CD4-positive, alpha-beta T cell treated with Interferon gamma for 1 hour (primary cell): ENCODE data around the gene KCNK4.

ENCODE experiments used
- DNase-seq: peaks from one replicate; pipeline ENCODE4 v3.0.0-alpha.2; 2020

The KCNK4 gene

DNA sequence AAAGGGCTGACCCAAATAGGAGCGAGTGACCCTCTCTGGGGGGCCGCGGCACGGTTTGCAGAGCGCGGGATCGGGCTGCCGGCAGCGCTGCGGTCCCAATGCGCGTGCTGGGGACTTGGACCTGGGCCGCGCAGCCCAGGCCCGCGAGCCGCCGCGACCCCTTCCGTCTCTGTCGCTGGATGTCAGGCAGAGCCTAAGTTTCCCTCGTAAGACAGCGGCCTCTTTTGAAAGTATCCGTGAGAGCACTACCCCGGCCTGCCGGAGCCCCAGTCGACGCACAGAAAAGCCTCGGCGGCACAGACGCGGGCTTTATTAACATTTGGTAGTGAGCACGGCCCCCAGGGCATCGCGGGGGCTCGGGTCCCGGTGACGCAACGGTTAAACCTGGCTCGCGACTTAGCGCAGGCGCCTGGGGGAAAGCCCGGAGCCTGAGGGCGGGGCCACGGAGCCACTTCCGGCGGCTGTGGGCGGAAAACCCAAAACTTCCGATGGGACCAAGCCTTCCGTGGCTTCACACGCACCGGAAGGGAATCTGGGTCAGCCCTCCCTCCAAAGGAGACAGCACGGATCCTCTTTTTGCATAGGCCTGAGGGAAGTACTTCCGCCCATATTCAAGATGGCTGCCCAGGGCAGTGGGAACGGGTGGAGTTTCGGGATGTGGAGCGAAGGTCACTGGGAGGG, 21.4 kb upstream of the KCNK4 start:
- DNase-seq: peak; percentile 97

DNA sequence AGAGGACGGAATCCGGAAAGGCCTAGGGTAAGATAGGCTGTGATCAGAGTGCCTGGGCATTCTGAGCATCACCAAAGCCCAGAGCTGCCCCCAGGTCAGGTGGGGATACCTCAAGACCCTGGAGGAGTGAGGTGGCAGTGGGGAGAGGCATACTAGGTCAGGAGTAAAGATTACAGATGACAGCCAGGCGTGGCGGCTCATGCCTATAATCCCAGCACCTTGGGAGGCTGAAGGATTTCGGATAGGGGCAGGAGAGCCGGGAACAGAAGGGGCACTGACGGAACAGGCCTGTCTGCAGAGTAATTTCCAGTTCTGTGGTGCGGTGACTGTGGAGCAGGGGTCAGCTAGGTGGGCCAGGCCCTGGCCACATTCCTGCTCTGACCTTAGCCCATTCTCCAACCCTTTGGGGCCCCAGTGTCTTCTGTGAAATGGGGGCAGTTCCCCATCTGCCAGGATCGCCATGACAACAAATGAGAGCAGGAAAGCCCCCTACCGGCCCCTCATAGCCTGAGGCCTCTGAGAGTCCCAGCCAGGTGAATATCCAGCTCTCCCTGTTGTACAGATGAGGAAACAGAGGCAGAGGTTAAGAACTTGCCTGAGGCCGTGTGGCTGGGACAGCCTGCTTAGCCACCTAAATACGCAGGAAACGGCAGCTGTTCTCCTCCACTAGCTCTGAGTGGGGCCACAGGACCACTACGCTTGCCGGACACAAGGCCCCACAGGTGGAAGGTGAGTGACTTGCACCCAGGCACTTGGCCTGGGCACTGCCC, 15.9 kb upstream of the KCNK4 start:
- no peak for DNase-seq

DNA sequence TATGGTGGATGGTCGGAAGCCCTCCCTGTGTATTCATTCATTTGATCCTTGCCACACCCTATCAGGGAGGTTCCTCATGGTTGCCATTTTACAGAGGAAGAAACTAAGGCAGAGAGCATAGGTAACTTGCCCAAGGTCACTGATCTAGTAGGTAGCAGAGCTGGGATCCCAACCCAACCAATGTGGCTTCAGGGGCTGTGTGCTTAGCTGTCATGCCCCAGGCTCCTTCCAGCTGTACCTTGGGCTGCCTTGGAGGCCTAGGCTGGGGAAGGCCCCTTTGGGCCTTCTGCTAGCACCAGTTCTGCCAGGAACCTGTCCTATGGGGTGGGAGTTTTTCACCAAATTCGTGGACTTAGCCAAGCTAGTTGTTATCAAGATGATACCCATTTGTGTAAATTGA, 15.3 kb upstream of the KCNK4 start:
- no peak for DNase-seq

DNA sequence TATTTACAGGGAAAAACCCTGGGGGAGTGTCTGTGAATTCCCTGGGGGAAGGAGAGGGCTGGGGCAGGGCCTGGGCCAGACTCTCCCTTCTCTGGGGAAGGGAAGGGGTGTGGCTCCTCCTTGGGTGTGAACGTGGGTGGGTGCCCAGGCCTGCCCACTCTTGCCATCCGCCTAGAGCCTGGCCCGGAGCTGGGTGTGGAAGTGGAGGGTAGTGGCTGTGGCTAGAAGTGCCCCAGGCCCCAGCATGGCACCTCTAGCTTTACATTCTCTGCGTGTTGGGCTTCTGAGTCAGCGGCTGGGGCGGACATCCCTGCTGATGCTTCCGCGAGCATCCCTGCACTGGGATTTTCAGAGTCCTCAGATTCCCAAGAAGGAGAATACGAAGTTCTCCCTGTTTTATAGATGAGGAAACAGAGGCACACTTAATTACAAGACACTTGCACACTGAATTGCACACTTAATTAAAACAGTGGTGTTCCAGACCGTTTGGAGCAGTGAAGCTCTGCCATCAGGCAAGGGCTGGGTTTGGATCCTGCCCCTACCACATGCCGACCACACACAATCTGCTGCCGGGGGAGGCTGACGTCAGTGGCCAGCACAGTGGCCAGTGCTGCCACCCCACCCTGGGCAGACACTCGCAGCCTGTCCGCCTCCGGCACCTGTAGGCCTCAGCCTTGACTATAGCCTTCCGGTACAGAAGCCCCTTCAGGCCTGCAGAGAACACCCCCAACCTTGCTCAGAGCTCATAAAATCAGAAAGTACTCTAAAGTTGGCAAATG, 14.3 kb upstream of the KCNK4 start:
- DNase-seq: no peak

DNA sequence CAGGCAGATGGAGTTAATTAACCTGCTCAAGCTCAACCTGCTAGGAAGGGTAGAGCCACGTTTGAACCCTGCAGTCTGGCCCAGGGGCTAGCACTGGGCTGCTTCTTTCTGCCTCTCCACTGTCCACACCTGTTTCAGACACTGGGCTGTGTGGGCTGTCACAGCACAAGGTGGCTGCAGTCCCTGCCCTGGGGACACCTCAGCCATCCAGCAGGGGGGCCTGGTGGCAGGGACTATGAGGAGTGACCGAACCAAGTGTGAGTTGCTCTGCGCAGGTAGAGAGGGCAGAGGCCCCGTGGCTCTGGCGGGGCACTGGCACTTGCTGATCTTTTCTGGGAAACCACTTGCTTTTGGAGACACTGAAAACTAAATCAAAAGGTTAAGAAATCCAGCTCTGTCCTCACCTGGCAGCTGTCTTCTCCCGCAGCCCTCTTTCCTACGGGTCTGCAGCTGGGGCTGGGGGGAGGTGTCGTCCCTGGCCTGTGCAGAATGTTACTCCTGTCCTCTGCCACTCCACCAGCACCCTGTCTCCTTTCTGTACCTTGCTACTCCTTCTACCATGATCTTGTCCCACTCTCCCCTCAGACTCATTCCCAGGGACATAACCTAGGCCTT, 12.4 kb upstream of the KCNK4 start:
- no peak for DNase-seq

DNA sequence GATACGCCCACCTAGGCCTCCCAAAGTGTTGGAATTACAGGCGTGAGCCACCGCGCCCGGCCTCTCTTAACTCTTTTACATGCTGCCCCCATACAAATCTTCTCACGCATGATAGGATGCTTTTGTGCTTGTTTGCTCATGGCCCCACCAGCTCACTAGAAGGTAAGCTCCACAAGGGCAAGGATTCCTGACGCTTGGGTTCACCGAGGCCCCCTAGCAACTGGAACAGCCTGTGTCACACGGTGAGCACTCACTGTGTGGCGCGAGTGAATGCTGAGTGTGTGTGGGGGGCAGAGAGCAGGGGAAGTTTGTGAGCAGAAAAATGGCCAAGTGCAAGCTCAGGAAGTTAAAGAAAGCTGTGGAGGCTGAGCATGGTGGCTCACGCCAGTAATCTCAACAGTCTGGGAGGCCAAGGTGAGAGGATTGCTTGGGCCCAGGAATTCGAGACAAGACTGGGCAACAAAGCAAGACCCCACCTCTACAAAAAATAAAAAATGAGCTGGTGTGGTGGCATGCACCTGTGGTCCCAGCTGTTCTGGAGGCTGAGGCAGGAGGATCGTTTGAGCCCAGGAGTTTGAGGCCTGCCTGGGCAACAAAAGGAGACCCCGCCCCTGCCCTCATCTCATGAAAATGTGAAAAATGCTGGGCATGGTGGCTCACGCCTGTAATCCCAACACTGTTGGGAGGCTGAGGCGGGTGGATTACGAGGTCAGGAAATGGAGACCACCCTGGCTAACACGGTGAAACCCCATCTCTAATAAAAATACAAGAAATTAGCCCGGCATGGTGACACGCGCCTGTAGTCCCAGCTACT, 8.9 kb upstream of the KCNK4 start:
- no peak for DNase-seq

DNA sequence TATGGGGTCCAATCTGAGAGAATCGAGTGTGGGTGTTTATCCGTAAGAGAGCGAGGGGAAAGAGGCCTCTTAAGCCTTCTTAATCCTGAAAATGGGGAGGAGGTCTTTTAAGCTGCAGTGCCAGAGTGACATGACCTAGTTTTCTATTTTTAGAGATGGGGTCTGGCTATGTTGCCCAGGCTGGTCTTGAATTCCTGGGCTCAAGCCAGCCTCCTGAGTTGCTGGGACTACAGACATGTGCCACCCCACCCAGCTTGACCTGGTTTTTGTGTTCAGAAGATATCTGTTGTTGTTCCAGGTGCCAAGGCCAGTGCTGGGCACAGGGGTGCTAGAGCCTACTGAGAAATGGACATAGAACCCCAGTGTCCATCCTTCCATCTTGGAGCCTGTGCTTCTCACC, 8.0 kb upstream of the KCNK4 start:
- no peak for DNase-seq

DNA sequence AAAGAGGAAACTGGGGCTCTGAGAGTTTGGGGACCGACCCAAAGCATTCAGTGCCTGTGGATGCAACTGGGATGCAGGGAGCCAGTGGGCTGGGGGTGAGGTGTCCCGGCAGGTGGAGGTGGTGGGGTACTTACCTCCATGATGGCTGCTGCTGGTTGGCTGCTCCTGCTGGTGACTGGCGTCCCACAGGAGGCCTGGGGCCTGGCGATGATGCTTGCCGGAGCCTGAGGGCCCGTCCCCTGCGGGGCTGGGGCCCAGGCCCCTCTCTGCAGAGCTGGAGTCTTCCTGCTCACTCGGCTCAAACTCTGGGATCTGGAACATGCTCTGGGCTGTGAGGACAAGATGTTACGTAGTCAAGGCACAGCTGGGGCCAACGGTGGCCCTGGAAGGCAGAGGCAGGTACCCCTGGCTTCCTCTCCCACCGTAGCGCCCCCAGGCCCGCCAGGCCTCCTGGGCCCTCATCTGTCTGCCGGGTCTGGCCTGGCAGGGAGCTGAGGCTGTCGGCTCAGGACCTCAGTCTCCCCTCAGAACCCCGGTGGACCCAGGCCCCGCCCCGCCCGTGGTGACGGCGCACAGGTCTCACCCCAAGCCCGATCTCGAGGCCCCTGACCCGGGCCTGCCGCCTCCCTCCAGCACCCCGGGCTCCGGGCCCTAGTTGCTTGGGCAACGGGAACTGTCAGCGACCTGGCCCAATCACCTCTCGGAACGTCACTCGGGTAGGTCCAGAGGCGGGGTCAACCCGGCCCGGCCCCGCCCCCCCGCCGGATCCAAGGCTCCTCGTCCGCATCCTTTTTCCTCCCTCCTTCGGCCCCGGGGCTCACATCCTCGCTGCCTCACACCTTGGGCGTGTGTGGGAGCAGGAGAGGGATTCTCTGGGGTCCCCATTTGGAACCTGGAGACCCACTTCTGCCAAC, 6.8 kb upstream of the KCNK4 start, which contains the start of gene BAD:
TSS of gene BAD (minus strand) at position 618 of the 914 bp plus-strand sequence. CDS start at position 321, 297 bp downstream.
- peak; percentile 94 for DNase-seq

DNA sequence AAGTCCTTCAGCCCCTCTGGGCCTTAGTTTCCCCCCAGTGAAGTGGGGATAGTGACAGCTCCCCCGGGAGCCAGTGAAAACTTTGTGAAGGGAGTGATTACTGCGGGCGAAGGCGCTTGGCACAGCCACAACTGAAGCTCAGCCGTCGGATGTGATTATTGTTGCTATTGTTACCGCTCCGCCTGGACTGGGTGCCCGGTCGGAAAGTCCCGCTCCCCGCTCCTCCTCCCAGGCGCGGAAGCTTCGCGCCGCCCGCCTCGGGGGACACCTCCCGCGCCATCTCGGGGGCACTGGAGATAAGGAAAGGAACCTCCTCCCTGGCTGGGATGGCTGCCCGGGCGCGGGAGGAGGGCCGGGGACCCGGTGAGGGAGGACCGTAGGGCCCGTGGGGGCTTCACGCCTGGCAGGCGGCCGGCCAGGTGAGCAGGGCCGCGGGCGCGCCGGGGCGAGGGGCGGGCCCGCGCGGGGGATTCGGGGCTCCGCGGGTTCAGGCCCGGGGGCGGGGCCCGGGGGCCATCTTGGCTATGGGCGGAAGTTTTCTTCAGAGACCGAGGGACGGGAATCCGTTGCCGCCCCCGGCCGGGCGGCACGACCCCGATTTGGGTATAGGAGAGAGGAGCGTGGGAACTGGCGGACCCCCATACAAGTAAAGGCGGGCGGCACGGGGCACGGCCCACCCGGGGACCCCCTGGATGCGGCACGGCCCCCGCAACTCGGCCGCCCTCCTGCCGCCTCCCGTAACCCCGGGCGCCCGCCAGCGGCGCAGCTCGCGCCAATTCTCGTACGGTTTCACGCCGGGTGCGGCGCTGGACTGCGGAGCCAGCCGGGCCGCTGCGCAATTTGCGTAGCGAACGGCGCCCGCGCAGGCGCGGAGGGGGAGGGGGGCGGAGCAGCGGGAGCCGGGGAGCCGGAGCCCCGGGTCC, 5.9 kb upstream of the KCNK4 start, which contains the start of gene GPR137:
TSS of gene GPR137 (plus strand) at position 887 of the 923 bp plus-strand sequence. CDS start 677 bp downstream, outside the sequence.
- DNase-seq: peak; percentile 90

DNA sequence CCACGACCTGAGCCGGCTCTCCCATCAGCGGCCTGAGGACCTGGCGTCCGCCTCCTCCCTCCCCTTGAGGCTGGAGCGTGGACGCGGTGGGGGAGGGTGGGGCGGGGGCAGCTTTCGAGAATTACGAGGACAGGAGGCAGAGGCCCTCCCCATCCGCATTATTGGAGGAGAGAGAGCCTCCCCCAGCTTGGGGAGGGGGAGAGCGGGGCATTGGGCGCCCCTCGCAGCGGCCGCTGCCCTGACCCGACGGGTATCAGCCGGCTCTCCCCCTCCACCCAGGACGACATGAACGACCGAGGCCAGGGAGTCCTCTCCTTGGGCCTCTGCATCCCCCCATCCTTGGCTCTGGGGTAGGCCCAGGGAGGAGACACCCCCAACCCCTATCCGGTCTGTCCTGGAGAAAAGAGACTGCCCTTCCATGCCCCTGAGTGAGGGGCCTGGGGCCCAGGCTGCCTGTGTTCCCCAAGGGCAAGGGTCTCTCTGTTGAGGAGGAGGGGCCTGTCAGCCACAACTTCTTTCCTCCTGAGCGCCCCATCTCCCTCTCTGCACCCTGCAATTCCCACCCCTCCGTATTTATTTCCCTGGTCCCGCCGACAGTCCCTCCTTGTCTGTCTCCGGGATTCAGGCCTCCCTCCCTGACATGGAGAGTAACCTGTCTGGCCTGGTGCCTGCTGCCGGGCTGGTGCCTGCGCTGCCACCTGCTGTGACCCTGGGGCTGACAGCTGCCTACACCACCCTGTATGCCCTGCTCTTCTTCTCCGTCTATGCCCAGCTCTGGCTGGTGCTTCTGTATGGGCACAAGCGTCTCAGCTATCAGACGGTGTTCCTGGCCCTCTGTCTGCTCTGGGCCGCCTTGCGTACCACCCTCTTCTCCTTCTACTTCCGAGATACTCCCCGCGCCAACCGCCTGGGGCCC, 5.0 kb upstream of the KCNK4 start:
- DNase-seq: peak; percentile 16

DNA sequence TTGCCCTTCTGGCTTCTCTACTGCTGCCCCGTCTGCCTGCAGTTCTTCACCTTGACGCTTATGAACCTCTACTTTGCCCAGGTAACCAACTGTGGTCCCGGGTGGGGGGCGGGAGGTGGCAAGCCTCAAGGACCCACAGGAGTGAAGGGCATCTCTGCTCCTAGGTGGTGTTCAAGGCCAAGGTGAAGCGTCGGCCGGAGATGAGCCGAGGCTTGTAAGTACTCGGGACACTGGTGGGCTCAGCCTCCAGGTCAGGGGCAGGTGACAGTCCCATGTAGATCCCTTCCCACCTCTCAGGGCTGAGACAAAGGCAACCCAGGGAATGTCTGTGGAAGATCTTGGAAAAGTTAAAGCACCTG, 4.3 kb upstream of the KCNK4 start:
- DNase-seq: no peak

DNA sequence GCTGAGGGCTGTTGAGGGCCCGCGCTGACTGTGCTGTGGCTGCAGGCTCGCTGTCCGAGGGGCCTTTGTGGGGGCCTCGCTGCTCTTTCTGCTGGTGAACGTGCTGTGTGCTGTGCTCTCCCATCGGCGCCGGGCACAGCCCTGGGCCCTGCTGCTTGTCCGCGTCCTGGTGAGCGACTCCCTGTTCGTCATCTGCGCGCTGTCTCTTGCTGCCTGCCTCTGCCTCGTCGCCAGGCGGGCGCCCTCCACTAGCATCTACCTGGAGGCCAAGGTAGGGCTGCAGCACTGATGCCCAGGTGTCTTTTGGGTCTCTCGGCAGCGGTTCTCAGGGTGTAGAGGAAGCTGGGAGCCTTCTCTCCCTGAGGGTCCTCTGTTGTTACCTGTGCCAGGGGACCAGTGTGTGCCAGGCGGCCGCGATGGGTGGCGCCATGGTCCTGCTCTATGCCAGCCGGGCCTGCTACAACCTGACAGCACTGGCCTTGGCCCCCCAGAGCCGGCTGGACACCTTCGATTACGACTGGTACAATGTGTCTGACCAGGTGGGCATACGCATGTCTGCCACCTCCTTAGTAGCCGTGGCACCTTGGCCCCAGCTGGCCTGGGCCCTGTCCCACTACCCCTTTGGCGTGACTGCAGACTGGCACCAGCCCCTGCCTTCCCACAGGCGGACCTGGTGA, 3.3 kb upstream of the KCNK4 start:
- DNase-seq: no peak

DNA sequence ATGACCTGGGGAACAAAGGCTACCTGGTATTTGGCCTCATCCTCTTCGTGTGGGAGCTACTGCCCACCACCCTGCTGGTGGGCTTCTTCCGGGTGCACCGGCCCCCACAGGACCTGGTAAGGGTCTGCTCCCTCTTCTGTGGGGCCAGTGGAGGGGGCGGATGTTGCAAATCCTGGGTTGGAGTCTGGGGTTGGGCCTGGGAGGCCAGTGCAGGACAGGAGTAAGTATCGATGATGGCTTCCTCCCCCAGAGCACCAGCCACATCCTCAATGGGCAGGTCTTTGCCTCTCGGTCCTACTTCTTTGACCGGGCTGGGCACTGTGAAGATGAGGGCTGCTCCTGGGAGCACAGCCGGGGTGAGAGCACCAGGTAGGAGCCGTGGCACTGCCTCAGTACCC, 2.8 kb upstream of the KCNK4 start:
- DNase-seq: no peak

DNA sequence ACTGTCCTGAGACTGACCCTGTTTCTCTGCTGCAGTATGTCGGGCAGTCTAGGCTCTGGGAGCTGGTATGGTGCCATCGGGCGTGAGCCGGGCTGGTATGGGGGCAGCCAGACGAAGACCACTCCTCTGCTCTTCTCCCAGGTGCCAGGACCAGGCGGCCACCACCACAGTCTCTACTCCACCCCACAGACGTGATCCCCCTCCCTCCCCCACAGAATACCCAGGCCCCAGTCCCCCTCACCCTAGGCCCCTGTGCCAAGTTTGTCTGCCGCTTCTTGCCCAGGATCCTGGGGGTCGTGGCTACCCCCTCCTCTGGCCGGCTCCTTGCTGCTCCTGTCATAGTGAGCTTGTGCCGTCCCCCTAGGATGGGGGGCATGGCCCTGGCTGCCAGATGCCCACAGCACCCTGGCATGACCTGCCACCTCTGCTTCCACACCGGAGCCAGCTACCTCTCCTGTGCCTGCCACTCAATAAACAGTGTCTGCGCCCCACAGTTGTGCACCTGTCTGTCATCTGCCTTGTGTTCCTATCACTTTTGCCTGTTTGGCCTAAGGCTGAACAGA, 2.0 kb upstream of the KCNK4 start:
- DNase-seq: no peak

DNA sequence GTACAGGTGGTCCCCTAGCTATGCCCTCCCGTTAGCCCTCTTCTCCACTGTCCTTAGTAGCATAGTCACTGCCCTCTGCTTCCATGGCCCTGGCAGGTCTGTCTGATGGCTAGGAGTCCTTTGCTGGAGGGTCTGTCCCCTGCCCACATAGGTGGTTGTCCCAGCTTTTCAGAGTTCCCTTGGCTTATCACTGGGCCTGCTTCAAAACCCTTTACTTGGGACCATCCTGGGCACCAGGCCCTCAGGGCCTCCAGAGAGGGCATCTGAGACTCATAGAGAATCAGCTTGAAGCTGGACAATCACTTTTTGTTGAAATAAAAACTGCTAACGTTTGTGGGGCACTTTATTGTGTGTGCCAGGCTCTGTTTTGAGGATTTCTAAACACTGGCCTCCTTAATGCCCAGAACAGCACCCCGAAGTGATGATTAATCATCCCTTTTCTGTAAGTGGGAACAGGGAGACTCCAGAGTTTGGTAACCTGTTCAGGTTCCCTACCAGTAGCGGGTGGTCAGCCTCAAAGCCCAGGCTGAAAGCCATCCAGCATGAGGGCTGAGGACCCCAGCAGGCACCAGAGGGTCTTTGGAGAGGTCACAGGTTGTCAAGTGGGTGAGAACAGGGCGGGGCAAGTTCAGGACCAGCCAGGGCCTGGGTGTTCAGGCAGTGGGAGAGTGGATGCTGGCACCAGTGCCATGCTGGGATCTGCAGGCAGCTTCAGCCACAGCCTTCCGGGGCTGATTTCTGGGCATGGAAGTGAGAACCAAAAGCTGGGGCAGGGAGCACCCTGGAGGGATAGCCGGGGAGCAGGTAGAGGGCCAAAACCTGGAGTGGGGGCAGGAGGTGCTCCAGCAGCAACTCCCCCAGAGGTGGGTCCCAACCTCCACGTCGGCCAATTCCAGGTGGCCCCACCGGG, 495 bp upstream of the KCNK4 start:
- DNase-seq: no peak

DNA sequence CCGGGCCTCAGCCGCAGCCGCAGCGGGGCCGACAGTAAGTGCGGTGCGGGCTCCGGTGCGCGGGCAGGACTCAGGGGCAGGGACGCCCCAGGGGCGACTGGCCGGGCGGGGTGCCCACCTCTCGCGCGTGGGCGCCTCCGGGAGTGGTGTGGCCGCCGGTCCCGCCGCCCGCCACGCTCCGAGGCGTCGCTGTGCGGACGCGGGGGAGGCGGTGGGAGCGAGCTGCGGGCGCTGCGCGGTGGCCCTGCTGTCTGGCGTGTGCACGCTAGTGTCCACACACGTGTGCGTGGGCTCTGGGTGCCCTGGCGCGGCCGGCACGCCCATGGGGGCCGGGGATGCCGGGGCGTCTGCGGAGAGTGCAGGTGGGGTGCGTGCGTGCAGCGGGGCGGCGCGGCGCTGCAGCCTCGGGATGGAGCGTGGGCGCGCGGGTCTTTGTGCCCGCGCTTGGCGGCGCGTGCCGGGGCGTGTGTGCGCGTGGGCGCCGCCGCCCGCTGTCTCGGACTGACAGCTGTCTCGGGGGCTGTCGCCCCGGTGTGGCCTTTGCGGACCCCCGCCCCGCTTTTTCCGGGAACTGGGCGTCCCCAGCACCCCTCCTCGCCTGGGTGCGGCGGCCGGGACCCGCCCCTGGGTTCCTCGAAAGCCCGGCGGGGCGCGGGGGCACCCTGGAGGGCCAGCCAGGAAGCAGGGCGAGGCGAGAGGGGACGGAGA, 804 bp downstream of the KCNK4 start:
- no peak for DNase-seq
